HG02885 (cell line): ENCODE data around the gene IKBKE.
A peak's percentile ranks its signal among the peaks of the same experiment; 100 is the strongest.

ENCODE experiments used
- ATAC-seq: cut with Tn5 transposase; IDR thresholded peaks from one replicate; pipeline ENCODE4 v1.9.1; 2021; ENCODE audit warnings: mild to moderate bottlenecking; ENCODE audit not compliant: unreplicated experiment, poor library complexity

IKBKE gene

DNA sequence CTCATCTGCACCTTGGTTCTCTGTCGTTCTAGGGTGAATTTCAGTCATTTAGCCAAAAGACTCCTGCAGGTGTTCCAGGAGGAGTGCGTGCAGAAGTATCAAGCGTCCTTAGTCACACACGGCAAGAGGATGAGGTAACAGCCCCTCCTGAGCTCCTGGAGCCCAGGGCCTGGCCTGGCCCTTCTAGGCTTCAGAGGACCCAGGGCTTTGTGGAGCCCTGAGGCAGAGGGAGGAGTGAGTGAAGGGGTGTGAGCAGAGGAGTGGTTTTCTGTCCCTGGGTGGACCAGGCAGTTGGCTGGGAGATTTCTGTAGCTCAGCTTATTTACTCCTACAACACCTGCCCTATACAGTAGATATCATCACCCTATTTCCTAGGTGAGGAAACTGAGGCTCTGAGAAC, 21.3 kb downstream of the IKBKE start:
- no peak for ATAC-seq

DNA sequence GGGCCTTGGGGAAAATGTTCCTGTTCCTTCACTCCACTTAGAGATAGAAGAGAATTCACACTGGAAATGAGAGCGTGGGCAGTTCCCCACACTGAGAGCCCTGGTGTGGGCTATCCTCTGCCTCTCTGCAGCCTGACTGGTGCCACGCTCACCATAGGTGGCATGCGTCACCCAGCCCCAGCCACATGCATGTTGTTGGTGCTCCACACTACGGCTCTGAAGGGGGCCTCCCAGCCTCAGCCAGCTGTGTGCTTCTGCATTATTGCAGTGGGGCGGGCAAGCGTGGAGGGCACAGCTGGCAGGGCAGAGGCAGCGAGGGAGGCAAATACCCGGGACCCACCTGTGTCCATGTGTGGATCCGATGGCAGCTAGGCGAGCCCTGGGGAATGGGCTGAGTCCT, 22.3 kb downstream of the IKBKE start:
- no peak for ATAC-seq

- no peak for ATAC-seq
These were observed 23.0 kb downstream of the IKBKE start for GRCh38 chr1:206493279-206493678.

GRCh38 chr1:206495011-206495461, 24.8 kb downstream of the IKBKE start:
- no peak for ATAC-seq

GRCh38 chr1:206495493-206496046, 25.3 kb downstream of the IKBKE start:
- ATAC-seq: no peak

- ATAC-seq: peak; percentile 69
These were observed 26.0 kb downstream of the IKBKE start for GRCh38 chr1:206496131-206496793.

GRCh38 chr1:206497363-206497762, 27.1 kb downstream of the IKBKE start:
- ATAC-seq: no peak

- ATAC-seq: no peak
These were observed 27.5 kb downstream of the IKBKE start for GRCh38 chr1:206497774-206498173.

DNA sequence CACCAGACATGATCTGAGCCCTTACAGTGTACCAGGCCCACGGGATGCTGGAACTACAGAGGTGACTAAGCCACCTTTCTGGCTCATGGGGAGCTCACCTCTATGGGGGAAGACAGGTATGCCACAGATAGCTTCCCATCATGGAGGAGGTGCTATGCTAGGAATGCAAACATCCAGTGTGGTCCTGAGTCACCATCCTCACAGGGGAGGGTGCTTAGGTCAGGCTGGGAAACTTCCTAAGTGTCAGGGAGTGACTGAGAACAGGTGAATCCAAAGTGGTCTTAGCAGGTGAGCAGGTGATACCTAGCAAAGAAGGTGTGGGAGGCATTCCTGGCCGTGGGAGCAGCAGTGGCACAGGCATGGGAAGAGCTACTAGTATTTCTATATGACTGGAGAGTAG, 28.4 kb downstream of the IKBKE start:
- ATAC-seq: no peak

- no peak for ATAC-seq
These were observed 29.8 kb downstream of the IKBKE start for GRCh38 chr1:206500046-206500445.

DNA sequence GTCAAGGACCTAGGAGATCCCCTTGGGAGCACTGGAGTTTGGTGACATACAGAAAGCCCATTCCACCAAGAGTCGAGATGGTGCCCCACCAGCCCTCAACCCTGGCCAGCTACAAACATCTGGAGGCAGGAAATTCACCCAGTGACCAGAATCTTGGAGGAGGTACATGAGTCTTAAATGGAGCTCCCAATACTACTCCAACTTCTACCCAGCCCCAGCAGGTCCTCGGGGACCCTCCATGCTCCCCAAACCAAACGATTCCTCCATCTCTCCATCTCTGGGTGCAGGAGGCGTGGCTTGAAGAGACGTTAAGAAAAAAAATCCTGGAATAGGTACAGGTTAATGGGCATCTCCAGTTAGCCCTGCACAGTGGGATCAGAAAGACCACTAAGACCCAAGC, 31.6 kb downstream of the IKBKE start:
- no peak for ATAC-seq

- ATAC-seq: no peak
These were observed 32.1 kb downstream of the IKBKE start for GRCh38 chr1:206502403-206502802.

DNA sequence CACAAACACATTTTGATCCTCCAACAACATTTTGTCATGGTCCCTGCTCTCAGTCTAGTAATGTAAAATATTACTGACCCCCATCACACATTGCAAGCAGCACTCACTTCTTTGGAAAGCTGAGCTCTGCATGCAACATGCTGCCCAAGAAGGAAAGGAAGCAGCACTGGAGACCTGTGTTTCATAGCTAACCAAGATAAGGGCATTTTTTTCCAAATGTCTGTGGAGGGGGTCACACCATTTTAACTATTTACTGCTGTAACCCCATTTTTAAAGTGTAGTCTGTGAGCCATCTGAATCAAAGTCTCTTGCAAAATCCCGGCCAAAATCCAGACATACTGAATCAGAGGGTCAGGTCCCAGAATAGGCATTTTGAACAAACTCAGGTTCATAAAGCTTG, 32.5 kb downstream of the IKBKE start:
- no peak for ATAC-seq

DNA sequence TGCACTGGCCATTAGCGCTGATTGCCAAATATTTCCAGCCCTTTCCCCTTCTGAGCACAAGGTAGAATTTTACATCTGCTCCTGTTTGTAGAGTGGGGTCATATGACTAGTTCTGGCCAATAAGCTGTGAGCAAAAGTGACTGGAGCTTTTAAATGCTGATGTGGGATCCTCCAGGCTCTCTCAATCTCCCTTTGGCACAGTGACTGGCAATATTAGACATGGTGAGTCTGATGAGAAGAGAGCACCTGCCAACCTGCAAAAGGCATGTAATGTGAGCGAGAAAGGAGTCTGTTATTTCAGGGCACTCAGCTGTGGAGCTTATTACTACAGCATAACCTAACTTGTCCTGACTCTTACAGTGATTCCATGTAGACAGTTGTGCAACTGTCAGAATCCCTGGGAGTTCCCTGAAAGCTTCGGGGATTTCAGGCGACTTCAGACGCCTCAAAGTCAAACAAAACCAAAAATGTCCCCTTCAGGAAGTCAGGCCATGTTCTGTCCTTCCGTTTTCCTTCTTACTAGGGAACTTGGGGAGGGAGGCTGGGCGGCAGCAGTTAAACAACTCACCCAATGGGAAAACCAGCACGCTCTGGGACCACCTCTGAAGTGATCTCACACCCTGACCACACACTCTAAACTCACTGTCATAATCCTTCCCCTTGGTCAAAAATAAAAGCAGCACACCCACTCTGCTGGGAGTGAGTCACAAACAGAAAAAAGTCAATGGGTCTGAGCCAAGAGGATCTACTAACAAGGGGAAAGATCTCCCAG, 33.5 kb downstream of the IKBKE start:
- peak; percentile 51 for ATAC-seq

DNA sequence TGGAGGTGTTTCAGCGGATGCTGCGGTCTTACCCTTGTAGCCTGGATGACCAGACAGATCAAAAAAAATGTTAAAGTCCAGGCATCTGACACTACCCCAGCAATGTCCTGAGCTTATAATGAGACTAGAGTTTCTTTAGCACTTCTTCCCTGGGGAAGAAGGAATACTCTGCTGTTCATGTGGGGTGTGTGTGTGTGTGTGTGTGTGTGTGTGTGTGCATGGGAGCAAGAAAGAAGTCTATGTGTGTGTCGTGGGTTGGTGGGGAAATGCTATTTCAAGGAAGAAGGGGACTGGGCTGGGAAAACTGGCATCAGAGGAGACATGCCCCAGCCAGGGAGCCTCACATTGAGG, 34.1 kb downstream of the IKBKE start:
- ATAC-seq: no peak

DNA sequence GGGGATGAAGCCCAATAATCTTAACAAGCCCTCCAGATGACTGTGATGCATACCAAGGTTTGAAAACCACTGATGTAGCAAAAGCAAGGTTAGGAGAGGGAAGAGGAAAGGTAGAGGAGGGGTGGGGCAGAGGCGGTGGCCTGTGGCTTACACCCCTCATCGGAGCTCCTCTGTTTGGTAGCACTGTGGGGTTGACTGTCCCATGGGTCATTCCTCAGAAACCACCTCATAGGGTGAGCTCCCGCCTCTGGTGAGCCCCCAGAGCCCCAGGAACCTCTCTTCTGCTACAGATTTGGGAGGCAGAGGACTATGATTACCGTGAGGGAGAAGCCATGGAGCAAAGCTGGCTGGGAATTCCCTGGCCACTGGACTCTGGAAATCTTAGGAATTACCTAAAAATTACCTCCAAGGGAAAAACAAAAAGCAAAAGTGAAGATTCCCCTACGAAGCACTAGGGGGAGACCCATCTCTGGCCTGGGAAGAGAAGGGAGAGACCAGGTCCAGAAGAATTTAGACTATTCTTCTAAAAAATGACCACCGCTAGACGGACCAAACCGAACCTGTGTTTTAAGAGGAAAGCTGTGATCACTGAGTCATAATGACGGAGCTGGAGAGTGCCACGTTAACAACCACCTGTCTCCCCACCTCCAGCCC, 35.6 kb downstream of the IKBKE start:
- no peak for ATAC-seq

DNA sequence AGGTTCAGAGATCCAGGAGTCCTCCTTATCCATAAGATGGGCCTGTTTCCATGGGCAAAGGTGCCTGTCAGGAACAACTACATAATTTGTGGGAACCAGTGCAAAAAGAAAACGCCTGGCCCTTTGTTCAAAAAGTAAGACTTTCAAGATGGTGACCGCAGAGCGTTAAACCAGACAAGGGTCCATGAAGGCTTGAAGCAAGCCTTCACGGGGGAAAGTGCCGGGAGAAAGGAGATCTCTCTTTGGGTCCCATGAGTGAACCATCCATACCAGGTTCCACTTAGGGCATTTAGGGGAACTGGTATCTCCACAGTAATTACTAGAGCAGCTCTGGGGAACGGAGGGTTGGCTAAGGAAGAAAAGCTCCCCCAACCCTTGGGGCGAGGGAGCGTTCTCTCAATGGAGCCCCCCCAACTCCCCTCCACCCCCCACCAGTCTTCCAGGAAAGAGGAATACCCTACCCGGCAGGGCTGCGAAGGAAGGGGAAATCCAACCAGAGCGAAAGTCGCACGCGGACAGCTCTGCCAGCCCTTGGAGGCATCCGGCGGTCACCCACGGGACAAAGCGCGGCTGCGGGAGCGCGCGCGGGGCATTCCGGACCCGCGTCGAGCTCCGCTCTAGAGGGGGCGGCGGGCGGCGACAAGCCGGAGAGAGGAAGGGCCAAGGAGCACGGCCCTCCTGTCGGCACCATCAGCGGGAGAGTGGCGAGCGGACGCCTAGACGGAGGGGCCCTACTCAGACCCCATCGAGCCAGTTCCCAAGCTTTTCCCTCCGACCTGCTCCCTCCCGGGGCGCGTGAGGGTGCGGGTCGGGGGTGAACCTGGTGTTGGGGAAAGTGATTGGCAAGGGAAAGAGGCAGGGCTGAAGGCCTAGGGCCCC, 36.4 kb downstream of the IKBKE start:
- peak; percentile 13 for ATAC-seq

DNA sequence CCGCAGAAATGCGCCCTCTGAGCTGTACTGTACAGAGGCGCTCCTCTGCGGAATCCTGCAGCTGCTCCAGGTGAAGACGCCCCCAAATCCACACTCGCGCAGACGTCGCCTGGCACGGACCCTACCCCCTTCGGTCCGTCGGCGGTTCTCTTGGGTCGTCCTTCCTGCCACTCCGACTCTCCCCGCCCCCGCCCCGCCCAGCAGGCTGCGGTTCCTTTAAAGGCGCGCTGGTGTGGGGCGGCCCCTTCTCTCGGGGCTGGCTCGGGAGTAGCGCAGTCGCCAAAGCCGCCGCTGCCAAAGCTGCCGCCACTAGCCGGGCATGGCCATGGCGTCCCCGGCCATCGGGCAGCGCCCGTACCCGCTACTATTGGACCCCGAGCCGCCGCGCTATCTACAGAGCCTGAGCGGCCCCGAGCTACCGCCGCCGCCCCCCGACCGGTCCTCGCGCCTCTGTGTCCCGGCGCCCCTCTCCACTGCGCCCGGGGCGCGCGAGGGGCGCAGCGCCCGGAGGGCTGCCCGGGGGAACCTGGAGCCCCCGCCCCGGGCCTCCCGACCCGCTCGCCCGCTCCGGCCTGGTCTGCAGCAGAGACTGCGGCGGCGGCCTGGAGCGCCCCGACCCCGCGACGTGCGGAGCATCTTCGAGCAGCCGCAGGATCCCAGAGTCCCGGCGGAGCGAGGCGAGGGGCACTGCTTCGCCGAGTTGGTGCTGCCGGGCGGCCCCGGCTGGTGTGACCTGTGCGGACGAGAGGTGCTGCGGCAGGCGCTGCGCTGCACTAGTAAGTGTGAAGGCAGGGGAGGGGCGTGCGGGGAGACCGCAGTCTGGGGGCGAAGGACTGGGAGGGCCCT, 37.2 kb downstream of the IKBKE start, which contains the start of gene RASSF5:
RASSF5 (plus strand) TSS at position 248 of the 846 bp plus-strand sequence; CDS start at position 320, 72 bp downstream.
- ATAC-seq: peak; percentile 68
